HCT116 (cell line): Measurements from ENCODE around the gene HLA-DPA1. TPM values are rescaled to one million over a fixed set of nuclear protein-coding genes. Genes with fewer than 3 reads are reported as not detected.

Experiments used
- ATAC-seq: fragments of 200-7000 bp; cut with Tn5 transposase; 2 replicates; pipeline ENCODE4 v1.9.1; 2020; ENCODE audit warnings: mild to moderate bottlenecking, moderate library complexity
- BruUV-seq: library from RNA; stranded (reverse); fragments of 400-500 nt; replicated peaks from 2 replicates; lab custom pipeline; 2021; lab: Mats Ljungman, UMichigan
- CTCF ChIA-PET: fragments of 300-600 bp; sonication (Branson Sonifier 250); formaldehyde crosslinking; loops from one replicate; lab custom pipeline; 2021; ENCODE audit warnings: antibody characterized with exemption; lab: Charles Lee
- POLR2A ChIA-PET: fragments of 300-600, 350-600 bp; sonication (Branson Sonifier 250); formaldehyde crosslinking; loops from one replicate; lab custom pipeline; 2021; ENCODE audit warnings: antibody characterized with exemption; lab: Charles Lee
- RAD21 ChIA-PET, 2 experiments: fragments of 300-600 bp; sonication (Branson Sonifier 250); formaldehyde crosslinking; loops; one replicate each; lab custom pipeline; 2023; ENCODE audit warnings: low total read pairs in 2 of 2; ENCODE audit not compliant: uncharacterized antibody in 2 of 2, unreplicated experiment in 2 of 2, low non-redundant PET in 1 of 2; lab: Charles Lee
- DNase-seq: peaks from one replicate; pipeline ENCODE4 v3.0.0-alpha.2; 2010; ENCODE audit warnings: low read depth, low spot score
- H2AFZ ChIP-seq: fragments of 200-600 bp; shearing (Covaris generic), sonication (generic); 2 replicates; pipeline ENCODE4 v1.6.1; 2017; ENCODE audit warnings: low read depth, mixed run types, mixed read lengths, antibody characterized with exemption, low read length; ENCODE audit not compliant: poor library complexity, severe bottlenecking
- H3K27ac ChIP-seq: 2 replicates; pipeline ENCODE4 v1.5.1; 2012; ENCODE audit warnings: low read depth, low read length
- H3K27me3 ChIP-seq: fragments of 200-600 bp; sonication (generic); 2 replicates; pipeline ENCODE4 v1.6.1; 2016; ENCODE audit warnings: mixed run types, low read length, mixed read lengths; ENCODE audit not compliant: insufficient read depth
- H3K36me3 ChIP-seq, 2 experiments: fragments of 200-500 bp in 1 of 2; fragments of 200-600 bp in 1 of 2; sonication (Bioruptor generic) in 1 of 2; sonication (generic) in 1 of 2; 2 replicates each; pipeline versions ENCODE4 v1.5.1 to v1.6.1; 2014 to 2016; ENCODE audit warnings: low read length in 2 of 2, inconsistent platforms in 1 of 2, mixed read lengths in 1 of 2, mixed run types in 1 of 2; ENCODE audit not compliant: insufficient read depth in 2 of 2, control insufficient read depth in 1 of 2
- H3K4me1 ChIP-seq, 2 experiments: fragments of 200-600 bp in 1 of 2; sonication (generic) in 1 of 2; 2 replicates each; pipeline versions ENCODE4 v1.5.1 to v1.6.1; 2012 to 2017; ENCODE audit warnings: low read length in 2 of 2, inconsistent platforms in 1 of 2, mild to moderate bottlenecking in 1 of 2, mixed read lengths in 1 of 2, mixed run types in 1 of 2, moderate library complexity in 1 of 2; ENCODE audit not compliant: insufficient read depth in 2 of 2, control insufficient read depth in 1 of 2
- H3K4me2 ChIP-seq: fragments of 200-600 bp; sonication (generic); 2 replicates; pipeline ENCODE4 v1.6.1; 2017; ENCODE audit warnings: mixed run types, low read length, mixed read lengths
- H3K4me3 ChIP-seq, 2 experiments: fragments of 200-600 bp in 1 of 2; sonication (generic) in 1 of 2; replicated peaks in 1 of 2; 2 replicates each; pipeline ENCODE4 v1.5.1; 2011 to 2016; ENCODE audit warnings: low read length in 2 of 2, control low read depth in 1 of 2, low read depth in 1 of 2, mild to moderate bottlenecking in 1 of 2, mixed read lengths in 1 of 2, mixed run types in 1 of 2
- H3K79me2 ChIP-seq: fragments of 200-600 bp; sonication (generic); 2 replicates; pipeline ENCODE4 v1.6.1; 2017; ENCODE audit warnings: mild to moderate bottlenecking, mixed run types, low read length, moderate library complexity, mixed read lengths; ENCODE audit not compliant: insufficient read depth
- H3K9ac ChIP-seq: fragments of 200-600 bp; sonication (generic); 2 replicates; pipeline ENCODE4 v1.6.1; 2016; ENCODE audit warnings: low read length, mixed read lengths
- H3K9me2 ChIP-seq: fragments of 200-600 bp; sonication (generic), shearing (Covaris generic); 2 replicates; pipeline ENCODE4 v1.6.1; 2017; ENCODE audit warnings: mixed run types, mild to moderate bottlenecking, moderate library complexity; ENCODE audit not compliant: insufficient read depth
- H3K9me3 ChIP-seq, 2 experiments: fragments of 200-500 bp in 1 of 2; fragments of 200-600 bp in 1 of 2; sonication (Bioruptor generic) in 1 of 2; sonication (generic) in 1 of 2; 2 replicates each; pipeline ENCODE4 v1.6.1; 2014 to 2017; ENCODE audit warnings: low read length in 2 of 2, mixed read lengths in 2 of 2, inconsistent platforms in 1 of 2, low read depth in 1 of 2, mild to moderate bottlenecking in 1 of 2, mixed run types in 1 of 2, moderate library complexity in 1 of 2; ENCODE audit not compliant: control insufficient read depth in 1 of 2, insufficient read depth in 1 of 2
- H4K20me1 ChIP-seq: fragments of 200-600 bp; sonication (generic), shearing (Covaris generic); 2 replicates; pipeline ENCODE4 v1.6.1; 2017; ENCODE audit warnings: mixed run types, mild to moderate bottlenecking, moderate library complexity; ENCODE audit not compliant: insufficient read depth
- CBX3 ChIP-seq: IDR thresholded peaks from 2 replicates; pipeline ENCODE4 v1.6.1; 2012; ENCODE audit warnings: low read depth
- EGR1 ChIP-seq: IDR thresholded peaks from 2 replicates; pipeline ENCODE4 v1.6.1; 2012; ENCODE audit warnings: low read depth
- JUND ChIP-seq: IDR thresholded peaks from 2 replicates; pipeline ENCODE4 v1.6.1; 2012
- POLR2AphosphoS5 ChIP-seq: IDR thresholded peaks from 2 replicates; pipeline ENCODE4 v1.6.1; 2011; ENCODE audit warnings: mild to moderate bottlenecking, low read depth, low read length, moderate library complexity
- RAD21 ChIP-seq: IDR thresholded peaks from 2 replicates; pipeline ENCODE4 v1.6.1; 2012; ENCODE audit warnings: low read depth, mild to moderate bottlenecking
- SIN3A ChIP-seq: IDR thresholded peaks from 2 replicates; pipeline ENCODE4 v1.6.1; 2012; ENCODE audit warnings: low read depth
- SP1 ChIP-seq: IDR thresholded peaks from 2 replicates; pipeline ENCODE4 v1.6.1; 2012; ENCODE audit warnings: low read depth
- TCF7L2 ChIP-seq: IDR thresholded peaks from 2 replicates; pipeline ENCODE4 v1.7.0; 2011; ENCODE audit warnings: borderline replicate concordance, inconsistent platforms; ENCODE audit not compliant: insufficient read depth, insufficient read length; ENCODE audit errors: extremely low read depth
- YY1 ChIP-seq: IDR thresholded peaks from 2 replicates; pipeline ENCODE4 v1.6.1; 2011; ENCODE audit warnings: low read length, low read depth, moderate library complexity, mild to moderate bottlenecking; ENCODE audit not compliant: insufficient replicate concordance; ENCODE audit errors: extremely low read depth
- ZFX ChIP-seq: fragments of 450-650 bp; IDR thresholded peaks from 2 replicates; pipeline ENCODE4 v1.6.1; 2017
- ZNF274 ChIP-seq: fragments of 200-500 bp; sonication (Bioruptor generic); IDR thresholded peaks from 2 replicates; pipeline ENCODE4 v1.6.1; 2014; ENCODE audit warnings: mild to moderate bottlenecking, low read depth, low read length, inconsistent platforms
- intact Hi-C: fragments of 100-400 bp; cut with micrococcal nuclease; formaldehyde crosslinking; loops from 2 replicates; pipeline ENCODE4 v1.10.0; 2022
- total RNA-seq: library from RNA; stranded (reverse); gene quantifications from one replicate; pipeline ENCODE4 v1.2.1, GENCODE V29; 2021; ENCODE audit not compliant: unreplicated experiment
- TF ChIP-seq, protein P1 (sequence below), 3 experiments: fragments of 200-600 bp in 1 of 3; sonication (generic) in 1 of 3; IDR thresholded peaks in 2 of 3; conservative IDR thresholded peaks in 1 of 3; 2 replicates each; pipeline ENCODE4 v1.5.1; 2012 to 2017; ENCODE audit warnings: low read depth in 2 of 3, low read length in 2 of 3, antibody characterized with exemption in 1 of 3, borderline replicate concordance in 1 of 3, control low read depth in 1 of 3, mild to moderate bottlenecking in 1 of 3, mixed read lengths in 1 of 3, mixed run types in 1 of 3, moderate library complexity in 1 of 3; ENCODE audit not compliant: insufficient read depth in 1 of 3

Gene HLA-DPA1
- total RNA-seq, 1 experiment from 2014 or later = 0.89 TPM

- intact Hi-C loops = no loop called here
- Histone ChIP-seq H3K4me2 (no peak overlapping the region), H3K4me1 (no peaks in the 10 kb centered on the region; a peak in 2 of 4 replicates), H3K27ac (no peak overlapping the region), H3K4me3 (no peak overlapping the region), H3K9ac (no peak overlapping the region), H4K20me1 (no peaks in the 10 kb centered on the region), H3K79me2 (no peaks in the 10 kb centered on the region), H2AFZ (no peak overlapping the region), H3K36me3 (no peaks in the 10 kb centered on the region), H3K27me3 (peaks cover 16% of the 10 kb centered on the region; the same call in 1 of the 2 replicates), H3K9me3 (no peaks in the 10 kb centered on the region), H3K9me2 (no peaks in the 10 kb centered on the region)
- no peak for TF ChIP-seq JUND
- no peak for TF ChIP-seq SP1
- TF ChIP-seq, protein P1, sequence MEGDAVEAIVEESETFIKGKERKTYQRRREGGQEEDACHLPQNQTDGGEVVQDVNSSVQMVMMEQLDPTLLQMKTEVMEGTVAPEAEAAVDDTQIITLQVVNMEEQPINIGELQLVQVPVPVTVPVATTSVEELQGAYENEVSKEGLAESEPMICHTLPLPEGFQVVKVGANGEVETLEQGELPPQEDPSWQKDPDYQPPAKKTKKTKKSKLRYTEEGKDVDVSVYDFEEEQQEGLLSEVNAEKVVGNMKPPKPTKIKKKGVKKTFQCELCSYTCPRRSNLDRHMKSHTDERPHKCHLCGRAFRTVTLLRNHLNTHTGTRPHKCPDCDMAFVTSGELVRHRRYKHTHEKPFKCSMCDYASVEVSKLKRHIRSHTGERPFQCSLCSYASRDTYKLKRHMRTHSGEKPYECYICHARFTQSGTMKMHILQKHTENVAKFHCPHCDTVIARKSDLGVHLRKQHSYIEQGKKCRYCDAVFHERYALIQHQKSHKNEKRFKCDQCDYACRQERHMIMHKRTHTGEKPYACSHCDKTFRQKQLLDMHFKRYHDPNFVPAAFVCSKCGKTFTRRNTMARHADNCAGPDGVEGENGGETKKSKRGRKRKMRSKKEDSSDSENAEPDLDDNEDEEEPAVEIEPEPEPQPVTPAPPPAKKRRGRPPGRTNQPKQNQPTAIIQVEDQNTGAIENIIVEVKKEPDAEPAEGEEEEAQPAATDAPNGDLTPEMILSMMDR (IDR thresholded peaks at IDR 0.05 in 2 of 3, conservative IDR thresholded peaks at IDR 0.05 in 1 of 3; ENCODE audit: borderline replicate concordance in 1 of 3, insufficient read depth in 1 of 3, low read depth in 2 of 3, low read length in 2 of 3) = no peak
- no peak for TF ChIP-seq EGR1
- no peak for TF ChIP-seq ZFX
- TF ChIP-seq ZNF274 = no peak
- no peak for TF ChIP-seq RAD21
- TF ChIP-seq CBX3 = no peak
- TF ChIP-seq TCF7L2 = no peak
- TF ChIP-seq POLR2AphosphoS5 = no peak
- TF ChIP-seq YY1 = no peak
- no peak for TF ChIP-seq SIN3A
- BruUV-seq = no TSS peak
- ATAC-seq = no peak
- CTCF ChIA-PET = no interaction called here
- DNase-seq = no peak
- POLR2A ChIA-PET = no interaction called here
- RAD21 ChIA-PET = no interaction called here
Measured at GRCh38 chr6:33116417-33116816, 43.0 kb upstream of the HLA-DPA1 start.
